HG02588 (cell line): ENCODE data around the gene MPZL3.

Experiments
- ATAC-seq: cut with Tn5 transposase; IDR thresholded peaks from one replicate; pipeline ENCODE4 v1.9.1; 2021; ENCODE audit warnings: mild to moderate bottlenecking, moderate library complexity; ENCODE audit not compliant: unreplicated experiment

MPZL3 gene, protein sequence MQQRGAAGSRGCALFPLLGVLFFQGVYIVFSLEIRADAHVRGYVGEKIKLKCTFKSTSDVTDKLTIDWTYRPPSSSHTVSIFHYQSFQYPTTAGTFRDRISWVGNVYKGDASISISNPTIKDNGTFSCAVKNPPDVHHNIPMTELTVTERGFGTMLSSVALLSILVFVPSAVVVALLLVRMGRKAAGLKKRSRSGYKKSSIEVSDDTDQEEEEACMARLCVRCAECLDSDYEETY

DNA sequence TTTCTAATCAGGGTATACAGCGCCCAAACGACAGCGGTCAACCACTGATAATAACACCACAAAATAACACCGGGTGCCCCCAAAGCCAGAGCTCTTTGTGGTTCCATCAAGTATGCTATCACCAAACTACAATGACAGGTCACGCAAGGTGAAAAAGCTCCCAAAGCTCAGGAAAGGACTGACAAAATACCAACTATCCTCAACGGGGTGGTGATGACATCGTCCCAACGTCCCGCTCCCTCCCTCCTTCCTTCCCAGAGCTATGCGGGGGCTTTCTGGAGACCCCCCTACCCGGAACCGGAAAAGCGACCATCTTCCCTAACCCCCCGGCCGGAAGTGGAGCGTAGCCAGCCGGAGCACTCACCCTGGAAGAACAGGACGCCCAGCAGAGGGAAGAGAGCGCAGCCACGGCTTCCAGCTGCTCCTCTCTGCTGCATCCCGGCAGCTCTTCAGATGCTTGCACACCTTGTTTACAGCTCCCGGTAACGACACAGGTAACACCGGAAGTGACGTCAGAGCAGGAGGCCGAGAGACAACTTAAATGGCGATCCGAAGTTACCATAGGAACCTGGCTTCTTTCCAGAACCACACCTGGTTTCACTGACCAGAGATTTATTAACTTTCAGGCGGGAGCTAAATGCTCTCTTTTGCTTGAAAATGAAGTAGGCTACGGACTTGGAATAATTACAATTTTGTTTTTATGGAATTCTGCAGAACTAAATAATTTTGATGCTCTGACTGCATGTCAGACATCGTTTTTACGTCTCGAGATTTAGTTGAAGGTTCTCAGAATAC lies at the start of gene MPZL3:
MPZL3 (minus strand) TSS at position 508 of the 795 bp plus-strand sequence; CDS start at position 437, 71 bp downstream.
- ATAC-seq = peak; percentile 81

DNA sequence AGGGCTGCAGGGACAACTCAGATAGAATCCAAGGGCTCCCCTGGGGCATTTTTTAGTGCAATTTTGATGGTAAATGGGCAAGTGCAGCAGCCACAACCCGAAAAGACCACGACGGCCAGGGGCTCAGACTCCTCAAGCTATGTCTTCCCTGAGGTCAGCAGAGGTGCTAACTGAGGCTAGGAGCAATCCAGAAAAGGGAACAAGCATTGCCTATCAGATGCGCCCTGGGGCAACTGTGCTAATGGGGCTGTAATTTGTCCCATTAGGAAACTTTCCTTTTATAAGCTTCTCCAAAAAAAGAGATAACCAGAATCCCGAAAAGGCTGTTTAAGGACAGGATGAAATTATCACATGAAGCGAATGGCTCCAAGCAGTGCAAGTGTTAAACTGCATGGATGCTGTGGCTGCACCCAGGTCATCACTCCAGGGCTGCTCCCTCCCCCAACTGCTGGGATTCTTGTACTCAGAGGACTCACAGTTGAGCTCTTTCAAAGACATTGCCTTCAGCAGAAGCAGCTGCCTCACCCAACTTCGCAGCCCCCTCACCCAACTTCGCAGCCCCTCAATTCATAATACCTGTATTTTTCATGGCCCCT lies 49.5 kb upstream of the MPZL3 start:
- ATAC-seq = no peak

DNA sequence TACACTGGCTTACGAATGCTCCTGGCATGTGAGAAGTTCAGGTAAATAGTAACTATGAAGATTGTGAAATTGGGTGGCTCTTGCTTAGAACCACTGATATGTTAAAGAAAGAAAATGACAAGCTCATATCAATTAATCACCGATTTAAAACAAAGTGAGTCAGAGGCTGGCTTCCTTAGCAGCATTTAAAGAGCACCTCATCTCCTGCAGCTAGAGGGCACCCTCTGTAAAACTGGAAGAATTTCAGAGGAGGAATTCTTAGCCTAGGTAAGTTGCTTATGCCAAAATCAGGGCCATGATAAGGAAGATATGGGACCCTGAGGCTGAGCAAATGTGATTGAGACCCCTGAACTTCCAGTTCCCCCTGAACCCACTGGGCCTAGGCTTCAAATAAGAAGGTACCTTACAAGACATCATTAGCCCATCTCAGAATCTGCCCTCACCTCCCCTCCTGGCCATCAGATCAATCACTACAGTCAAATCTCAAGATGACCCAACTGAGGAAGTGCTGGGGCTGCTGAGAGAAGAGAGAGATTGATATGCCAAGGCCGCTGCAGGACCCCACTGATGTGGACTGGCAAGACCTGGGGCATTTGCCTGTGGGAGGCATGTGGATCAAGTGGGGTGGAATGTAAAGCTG lies 43.8 kb upstream of the MPZL3 start:
- no peak for ATAC-seq

DNA sequence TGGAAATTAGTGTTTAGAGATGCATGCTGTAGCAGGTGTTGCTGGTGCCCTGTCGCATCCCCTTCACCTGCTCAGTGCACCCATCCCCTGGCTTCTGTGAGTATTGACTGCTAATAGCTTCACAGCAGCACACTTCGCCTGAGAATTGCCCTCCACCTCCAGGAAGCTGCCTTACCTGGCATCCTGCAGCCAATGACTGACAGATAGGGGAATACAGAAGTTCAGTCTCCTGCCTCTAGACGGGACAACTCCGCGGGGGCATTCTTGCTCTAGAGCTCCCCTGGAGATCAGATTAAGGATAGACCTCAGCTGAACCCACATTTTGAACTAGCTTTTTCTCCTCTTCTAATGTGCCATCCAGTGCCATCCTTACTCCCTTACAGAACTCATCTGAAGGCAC lies 43.0 kb upstream of the MPZL3 start:
- ATAC-seq = no peak

DNA sequence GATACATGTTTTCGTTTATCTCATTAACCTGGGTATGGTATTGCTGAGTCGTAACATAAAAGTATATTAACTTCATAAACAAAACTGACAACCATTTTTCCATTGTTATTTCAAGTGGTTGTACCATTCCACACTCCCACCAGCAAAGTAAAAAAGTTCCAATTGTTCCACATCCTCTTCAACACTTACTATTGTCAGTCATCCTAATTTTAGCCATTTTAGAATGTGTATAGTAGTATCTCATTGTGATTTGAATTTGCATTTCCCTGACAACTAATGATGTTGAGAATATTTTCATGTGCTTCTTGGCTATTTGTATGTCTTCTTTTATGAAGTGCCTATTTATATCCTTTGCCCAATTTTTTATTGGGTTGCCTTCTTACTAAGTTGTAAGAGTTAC lies 41.9 kb upstream of the MPZL3 start:
- no peak for ATAC-seq

DNA sequence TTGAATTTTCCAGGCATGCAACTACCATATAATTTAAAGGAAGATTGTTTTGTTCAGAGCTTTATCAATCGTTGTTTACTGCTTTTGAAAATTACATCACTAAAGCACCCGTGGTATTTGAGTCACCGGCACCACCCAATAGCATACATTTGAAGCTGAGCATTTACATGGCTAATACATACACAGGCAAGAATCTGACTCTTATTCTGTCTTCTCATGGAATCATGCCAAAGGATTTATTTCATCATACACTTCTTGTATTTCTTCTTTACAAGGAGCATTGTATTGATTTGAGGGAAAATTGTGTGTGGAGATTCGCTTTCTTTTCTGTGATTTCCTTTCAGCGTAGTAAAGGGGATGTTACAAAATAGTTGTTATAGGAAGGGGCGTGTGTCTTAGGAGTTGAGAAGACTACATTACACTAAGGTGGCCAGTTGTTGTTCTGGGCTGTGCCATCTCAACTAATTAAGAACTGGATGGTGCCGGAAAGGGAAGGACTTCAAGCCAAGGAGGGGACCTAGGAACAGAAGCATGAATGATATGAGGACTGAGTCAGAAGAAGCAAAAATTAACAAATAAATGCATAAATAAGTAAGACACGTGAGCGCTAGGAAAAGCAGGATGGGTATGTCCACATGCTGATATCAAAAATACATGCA lies 39.4 kb upstream of the MPZL3 start:
- no peak for ATAC-seq

DNA sequence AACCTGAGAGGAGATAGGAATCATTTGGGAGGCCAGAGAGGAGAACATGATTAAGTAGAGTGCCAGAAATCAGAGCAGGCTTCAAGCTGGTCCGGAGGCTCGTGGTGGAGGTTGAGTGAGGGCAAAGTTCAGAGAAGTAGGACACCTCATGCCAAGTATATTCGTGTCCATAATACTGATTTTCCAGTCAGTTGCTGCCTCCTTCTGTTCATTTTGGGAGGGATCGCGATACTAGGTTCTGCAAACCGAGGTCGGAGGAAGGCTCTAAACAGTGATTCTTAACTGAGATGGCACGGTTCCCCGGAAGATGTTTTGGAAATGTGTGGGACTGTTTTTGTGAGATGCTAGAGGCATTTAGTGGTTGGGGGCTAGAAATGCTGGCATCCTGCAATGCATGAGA lies 38.8 kb upstream of the MPZL3 start:
- ATAC-seq = no peak

DNA sequence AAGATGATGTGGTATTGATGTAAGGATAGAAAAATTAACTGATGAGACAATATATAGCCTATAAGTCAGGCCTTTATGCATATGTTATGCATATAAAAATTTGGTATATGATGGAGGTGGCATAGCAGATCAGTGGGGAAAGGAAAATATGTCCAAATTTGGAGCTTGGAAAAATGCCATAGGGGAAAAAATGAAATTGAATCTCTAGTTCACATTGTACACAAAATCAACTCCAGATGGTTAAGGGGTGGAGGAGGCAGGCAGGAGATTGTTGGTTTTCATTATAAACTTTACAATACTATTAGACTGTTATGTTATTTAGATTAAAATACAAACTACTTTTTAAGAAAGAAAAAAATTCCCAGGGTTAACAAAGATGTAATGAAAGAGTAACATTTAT lies 37.2 kb upstream of the MPZL3 start:
- ATAC-seq = no peak

DNA sequence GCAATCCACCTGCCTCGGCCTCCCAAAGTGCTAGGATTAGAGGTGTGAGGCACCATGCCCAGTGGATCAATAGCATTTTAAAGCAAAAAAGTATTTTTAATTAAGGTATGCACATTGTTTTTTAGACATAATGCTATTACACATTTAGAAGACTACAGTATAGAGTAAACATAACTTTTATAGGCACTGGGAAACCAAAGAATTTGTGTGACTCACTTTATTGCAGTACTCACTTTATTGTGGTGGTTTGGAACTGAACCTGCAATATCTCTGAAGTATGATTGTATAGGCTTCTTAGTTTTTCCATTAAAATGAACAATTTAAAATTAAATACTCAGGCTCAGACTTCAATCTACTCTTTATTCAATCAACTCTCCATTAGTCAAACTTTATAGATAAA lies 34.8 kb upstream of the MPZL3 start:
- no peak for ATAC-seq

DNA sequence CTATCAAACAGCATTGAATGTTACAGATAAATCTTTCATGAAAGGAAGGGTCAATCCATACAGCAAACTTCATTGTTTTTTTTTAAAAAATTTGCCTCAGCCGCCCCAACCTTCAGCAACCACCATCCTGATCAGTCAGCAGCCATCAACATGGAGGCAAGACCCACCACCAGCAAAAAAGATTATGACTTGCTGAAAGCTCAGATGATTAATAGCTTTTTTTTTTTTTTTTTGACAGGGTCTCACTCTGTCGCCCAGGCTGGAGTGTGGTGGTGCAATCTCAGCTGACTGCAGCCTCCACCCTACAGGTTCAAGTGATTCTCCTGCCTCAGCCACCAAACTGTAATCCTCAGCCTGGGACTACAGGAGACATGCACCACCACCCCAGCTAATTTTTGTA lies 34.4 kb upstream of the MPZL3 start:
- no peak for ATAC-seq

DNA sequence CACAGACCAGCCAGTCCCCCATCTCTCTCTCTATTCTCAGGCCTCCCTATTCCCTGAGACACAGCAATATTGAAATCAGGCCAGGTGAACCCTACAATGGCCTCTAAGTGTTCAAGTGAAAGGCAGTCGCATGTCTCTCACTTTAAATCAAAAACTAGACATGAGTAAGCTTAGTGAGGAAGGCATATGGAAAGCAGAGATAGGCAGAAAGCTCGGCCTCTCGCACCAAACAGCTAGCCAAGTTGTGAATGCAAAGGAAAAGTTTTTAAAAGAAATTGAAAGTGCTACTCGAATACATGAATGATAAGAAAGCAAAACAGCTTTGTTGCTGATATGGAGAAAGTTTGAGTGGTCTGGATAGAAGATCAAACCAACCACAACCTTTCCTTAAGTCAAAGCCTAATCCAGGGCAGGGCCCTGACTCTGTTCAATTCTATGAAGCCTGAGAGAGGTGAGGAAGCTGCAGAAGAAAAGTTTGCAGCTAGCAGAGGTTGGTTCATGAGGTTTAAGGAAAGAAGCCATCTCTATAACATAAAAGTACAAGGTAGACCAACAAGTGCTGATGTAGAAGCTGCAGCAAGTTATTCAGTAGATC lies 31.7 kb upstream of the MPZL3 start:
- ATAC-seq = no peak

DNA sequence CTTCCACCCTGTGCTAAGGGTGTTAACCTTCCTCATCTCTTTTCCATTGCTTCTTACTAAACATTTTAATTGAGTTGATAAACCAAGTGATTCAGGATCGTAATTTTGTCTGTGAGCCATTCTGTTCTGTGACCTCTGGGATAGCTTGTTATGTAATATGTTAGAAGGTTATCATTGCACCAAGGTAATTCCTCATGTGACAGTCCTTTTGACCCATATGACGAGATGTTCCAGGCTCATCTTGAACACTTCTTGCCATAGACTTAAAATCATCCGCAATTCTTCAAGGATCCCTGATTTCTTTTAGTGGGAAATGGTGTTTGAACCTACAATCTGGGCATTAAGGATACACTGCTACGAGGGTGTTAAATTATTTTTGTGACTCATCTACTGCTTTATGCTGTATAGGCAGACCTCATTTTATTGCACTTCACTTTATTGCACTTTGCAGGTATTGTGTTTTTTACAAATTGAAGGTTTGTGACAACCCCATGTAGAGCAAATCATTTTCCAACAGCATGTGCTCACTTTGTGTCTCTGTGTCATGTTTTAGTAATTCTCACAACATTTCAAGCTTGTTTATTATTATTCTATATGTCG lies 31.0 kb upstream of the MPZL3 start:
- ATAC-seq = no peak

DNA sequence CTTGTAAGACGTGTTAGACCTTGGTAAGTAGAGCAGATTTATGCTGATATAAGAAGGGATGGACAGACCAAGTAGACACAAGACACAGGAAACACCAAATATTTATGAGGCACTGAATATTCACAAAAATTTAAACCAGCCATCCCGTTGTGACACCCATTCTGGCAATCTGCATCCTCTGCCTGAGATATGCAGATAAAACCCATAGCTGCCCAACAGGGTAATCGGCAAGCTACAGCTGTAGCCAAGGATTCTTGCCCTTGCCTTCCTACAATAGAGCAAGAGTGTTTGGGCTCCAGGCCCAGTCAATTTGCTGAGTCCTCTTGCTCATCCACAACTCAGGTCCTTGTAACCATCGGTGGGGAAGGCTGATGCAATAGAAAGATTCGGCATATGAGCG lies 30.4 kb upstream of the MPZL3 start:
- no peak for ATAC-seq

DNA sequence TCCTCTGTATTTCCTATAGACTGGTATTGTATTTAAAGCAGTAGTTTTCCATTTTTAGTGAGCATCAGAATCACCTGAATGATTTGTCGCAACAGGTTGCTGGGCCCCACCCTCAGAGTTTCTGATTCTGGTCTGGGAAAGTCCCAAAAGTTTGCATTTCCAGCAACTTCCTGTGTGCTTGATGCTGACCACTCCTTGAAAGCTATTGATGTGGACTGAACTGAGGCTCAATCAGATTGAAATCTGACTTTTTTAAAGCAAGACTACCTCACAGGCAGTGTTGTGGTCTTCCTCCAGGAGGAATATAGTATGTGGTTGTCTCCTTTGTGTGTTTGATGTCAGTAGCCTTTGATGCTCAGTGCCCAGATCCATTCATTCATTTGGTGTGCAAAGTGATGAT lies 29.1 kb upstream of the MPZL3 start:
- no peak for ATAC-seq

DNA sequence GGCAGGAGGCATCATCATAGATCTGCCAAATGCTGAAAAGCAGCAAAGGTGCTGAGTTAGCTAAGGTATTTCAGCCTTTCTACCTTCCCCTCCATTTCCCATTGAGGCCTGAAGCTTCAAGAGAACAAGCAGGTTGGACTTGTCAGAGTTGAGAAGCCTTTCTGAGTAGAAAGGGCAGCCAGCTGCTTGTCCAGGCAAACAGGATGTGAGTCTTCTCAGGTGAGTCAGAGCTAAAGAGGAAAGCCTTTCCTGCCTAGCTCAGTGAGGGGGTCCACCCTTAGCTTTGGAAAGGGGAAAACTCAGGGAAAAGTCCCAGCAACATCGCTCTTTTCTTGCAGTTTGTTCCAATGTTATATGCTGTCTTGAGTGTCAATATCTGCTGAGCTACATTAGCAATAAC lies 25.1 kb upstream of the MPZL3 start:
- ATAC-seq = no peak

DNA sequence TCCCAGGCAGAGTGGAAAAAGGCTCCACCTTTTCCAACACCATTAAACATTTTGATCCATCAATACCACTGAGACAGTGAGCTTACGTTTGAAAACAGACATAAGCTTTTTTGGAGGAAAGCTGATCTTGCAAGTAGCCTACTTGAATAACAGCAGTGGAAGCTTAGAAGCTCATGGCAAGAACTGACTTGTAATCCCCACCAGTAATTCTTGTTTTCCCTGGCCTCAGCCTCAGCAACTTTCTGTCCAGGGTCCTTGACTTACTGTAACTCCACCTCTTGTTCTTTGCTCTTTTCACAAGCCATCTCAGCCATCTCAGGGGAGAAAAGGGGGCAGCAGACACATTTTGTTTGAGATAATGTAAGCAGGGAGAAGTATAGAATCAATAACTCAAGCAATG lies 24.3 kb upstream of the MPZL3 start:
- ATAC-seq = no peak

DNA sequence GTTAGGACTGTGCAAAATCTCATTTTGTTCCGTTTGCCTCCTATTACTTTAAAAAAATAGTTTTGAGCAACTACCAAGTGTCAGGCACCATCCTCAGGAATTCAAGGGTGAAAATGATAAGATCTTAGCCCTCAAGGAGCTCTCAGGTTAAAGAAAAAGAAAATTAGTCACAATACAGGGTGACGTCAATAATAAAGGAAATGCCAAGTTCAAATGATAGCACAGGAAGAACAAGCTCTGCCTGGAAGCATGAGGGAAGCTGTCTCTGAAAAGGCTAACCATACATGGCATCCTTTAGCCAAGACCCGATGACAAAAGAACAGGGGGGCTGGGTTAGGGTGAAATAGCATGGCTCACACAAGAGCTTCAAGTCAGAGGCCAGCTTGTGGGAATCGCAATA lies 23.0 kb upstream of the MPZL3 start:
- no peak for ATAC-seq

DNA sequence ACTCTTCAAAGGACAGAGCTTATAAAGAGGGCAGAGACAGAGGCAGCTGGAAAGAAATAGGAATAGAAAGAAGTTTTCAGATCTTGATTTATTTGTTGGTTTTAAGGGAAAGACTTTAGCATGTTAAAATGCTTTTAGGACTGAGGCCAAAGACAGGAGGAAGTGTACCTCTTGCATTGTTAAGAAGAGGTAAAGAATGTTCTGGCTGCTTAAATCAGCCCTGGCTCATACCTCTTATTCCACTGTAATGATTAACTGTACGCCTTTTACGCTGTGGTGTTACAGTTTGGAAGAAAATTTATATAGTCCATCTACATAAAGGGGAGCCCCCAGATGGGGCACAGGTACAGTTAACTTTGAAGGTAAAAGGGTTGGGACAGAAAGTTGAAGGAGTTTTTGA lies 22.0 kb upstream of the MPZL3 start:
- no peak for ATAC-seq

DNA sequence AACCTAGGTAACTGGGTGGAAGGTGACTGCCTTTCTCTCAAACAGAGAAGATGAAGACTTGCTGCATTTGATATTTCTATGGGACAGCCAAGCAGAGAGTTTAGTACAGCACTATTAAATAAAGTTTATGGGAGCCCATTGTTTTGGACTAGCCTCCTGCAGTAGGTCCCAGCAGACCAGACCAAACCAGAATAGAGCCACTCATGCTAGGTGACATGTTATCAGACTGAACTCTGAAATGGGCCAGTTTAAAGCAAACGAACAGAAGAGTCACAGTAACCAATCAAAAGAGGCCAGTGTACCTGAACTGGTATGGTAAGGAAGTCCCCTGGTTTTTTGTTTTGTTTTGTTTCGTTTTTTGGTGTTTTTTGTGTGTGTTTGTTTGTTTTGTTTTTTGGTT lies 19.8 kb upstream of the MPZL3 start:
- ATAC-seq = no peak

DNA sequence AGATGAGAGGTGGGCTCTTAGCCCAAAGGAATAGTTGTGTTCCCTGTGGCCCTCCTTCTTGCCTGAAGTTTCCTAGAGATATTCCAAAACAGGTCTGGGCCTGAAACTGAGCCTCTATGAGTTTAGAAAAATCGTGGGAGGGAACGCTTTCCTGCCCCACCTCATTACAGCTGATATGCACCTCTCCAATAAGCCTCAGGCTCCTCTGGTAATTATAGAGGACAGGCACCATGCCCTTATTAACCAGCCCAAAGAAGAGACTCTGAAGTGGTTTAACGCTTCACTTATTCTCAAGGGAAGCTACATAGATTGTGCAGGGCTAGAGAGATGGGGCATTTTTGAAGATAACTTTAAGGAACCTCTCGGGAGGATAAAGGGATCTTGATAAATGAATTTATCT lies 15.3 kb upstream of the MPZL3 start:
- ATAC-seq = no peak

DNA sequence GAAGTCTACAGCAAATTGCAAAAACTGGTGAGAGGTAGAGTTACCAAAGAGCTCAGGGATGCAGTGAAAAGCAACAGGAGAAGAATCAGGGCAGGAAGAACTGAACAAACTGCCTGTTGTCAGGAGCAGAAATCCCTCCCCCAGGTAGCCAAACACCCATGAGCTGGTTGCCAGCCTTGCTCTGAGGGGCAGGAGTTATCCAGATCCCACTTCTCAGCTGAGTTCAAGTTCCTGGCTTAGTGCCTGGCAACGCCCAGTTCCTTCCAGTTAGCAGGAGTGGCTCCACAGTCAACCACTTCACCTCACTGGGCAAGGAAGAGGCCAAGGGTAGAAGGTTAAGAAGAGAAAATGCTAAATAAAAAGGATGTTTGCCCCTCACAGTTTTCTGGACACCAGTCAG lies 13.8 kb upstream of the MPZL3 start:
- no peak for ATAC-seq
